Brain microvascular endothelial cell (primary cell): Measurements from ENCODE around the gene PCDH1.

Experiments used
- DNase-seq: peaks from one replicate; pipeline ENCODE4 v3.0.0-alpha.2; 2020
- H3K27ac ChIP-seq: fragments of 250-450 bp; sonication (Bioruptor Pico); 2 replicates; pipeline ENCODE4 v1.5.1; 2020; ENCODE audit warnings: mild to moderate bottlenecking, moderate library complexity
- H3K27me3 ChIP-seq: fragments of 250-450 bp; sonication (Bioruptor Pico); replicated peaks from 2 replicates; pipeline ENCODE4 v1.5.1; 2020; ENCODE audit warnings: mild to moderate bottlenecking
- H3K36me3 ChIP-seq: fragments of 250-450 bp; sonication (Bioruptor Pico); replicated peaks from 2 replicates; pipeline ENCODE4 v1.5.1; 2020; ENCODE audit warnings: mild to moderate bottlenecking
- H3K4me3 ChIP-seq: 2 replicates; pipeline ENCODE4 v1.5.1; 2011; ENCODE audit warnings: low read depth, mild to moderate bottlenecking, control low read depth, low read length, moderate library complexity
- in situ Hi-C: cut with HindIII; loops from 2 replicates; pipeline ENCODE4 v1.10.0; 2017; ENCODE audit warnings: low sequenced_read_pairs, low pct_ligation_motif_present
- TF ChIP-seq, protein P1 (sequence below): IDR thresholded peaks from 2 replicates; pipeline ENCODE4 v1.5.1; 2011; ENCODE audit warnings: low read depth, mild to moderate bottlenecking, moderate library complexity, low read length, control low read depth, inconsistent platforms; ENCODE audit errors: missing control alignments

The PCDH1 gene

DNA sequence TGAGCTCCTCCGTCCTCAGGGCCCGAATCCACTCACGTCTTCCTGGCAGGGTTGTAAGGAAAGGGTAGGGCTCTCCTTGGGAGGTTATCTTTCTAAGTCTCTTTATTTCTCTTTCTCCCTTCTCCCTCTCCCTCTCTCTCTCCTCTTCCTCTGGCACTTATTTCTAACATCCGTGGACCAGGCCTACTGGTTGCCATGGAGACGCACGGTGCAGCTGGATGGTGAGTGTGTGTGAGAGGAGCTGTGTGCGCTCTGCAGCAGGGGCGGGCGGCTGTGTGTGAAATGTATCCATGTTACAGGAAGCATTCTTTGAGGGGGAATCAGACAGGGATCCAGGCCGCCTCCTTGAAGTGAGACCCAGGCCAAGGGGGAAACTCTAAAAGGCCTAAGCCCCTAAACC is 32.2 kb downstream of the PCDH1 start:
- Histone ChIP-seq H3K27ac (no peak overlapping the region), H3K4me3 (no peak overlapping the region), H3K36me3 (no peaks in the 10 kb centered on the region), H3K27me3 (no peaks in the 10 kb centered on the region)
- TF ChIP-seq, protein P1, sequence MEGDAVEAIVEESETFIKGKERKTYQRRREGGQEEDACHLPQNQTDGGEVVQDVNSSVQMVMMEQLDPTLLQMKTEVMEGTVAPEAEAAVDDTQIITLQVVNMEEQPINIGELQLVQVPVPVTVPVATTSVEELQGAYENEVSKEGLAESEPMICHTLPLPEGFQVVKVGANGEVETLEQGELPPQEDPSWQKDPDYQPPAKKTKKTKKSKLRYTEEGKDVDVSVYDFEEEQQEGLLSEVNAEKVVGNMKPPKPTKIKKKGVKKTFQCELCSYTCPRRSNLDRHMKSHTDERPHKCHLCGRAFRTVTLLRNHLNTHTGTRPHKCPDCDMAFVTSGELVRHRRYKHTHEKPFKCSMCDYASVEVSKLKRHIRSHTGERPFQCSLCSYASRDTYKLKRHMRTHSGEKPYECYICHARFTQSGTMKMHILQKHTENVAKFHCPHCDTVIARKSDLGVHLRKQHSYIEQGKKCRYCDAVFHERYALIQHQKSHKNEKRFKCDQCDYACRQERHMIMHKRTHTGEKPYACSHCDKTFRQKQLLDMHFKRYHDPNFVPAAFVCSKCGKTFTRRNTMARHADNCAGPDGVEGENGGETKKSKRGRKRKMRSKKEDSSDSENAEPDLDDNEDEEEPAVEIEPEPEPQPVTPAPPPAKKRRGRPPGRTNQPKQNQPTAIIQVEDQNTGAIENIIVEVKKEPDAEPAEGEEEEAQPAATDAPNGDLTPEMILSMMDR, result no peak
- in situ Hi-C loops, result no loop called here
- DNase-seq, result peak; percentile 71

DNA sequence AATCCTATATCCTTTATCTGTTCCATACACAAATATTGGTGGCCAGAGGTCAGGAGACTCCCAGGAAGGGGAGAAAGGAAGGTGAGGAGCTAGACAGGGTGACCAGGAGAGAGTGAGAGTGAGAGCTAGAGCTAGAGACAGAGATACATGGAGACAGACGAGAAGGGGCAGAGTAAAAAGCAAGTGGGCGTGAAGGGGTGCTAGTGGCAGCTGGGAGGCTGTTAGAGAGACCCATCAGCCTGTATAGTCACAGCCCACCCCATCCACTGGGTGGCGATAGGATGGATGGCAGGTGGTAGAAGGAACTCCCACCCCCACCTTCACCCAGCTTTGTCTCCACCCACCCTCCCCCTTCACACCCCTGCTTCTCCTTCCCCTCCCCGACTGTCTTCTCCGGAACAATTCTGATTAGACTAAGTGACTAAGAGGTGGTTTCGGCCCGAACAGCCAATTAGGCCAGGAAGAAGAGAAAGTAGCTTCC is 32.8 kb downstream of the PCDH1 start:
- Histone ChIP-seq H3K4me3 (no peak overlapping the region), H3K27me3 (no peaks in the 10 kb centered on the region), H3K36me3 (no peaks in the 10 kb centered on the region), H3K27ac (no peak overlapping the region)
- in situ Hi-C loops, result no loop called here
- TF ChIP-seq, protein P1, result peak; percentile 23
- DNase-seq, result no peak

DNA sequence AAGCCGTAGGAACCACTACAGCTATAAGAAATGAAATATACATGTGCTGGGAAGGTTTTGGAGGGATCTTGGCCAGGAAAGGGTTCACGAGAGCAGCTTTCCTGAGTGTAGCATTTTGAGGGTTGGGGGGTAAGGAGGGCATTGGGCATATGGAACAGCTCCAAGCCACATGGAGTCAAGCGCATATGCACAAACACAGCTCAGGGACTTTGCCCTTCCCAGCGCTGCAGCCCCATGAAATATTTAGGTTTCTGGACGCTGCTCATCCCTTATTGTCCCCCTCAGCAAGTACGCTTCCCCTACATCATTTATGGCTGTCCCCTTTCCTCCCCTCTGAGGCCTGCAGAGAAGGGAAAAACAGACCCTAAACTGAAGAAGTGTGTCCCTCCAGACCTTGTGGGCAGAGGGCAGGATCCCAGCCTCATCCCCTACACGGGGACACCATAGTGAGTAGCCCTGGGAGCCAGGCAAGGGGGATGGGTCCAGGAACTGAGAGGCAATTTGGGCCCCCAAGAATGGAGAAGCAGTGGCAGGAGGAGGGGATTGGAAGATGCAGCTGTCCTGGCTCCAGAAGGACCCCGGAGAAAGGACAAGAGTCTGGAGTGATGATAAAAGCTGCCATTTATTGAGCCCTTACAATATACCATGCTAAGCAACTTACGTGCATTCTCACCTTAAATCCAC is 33.7 kb downstream of the PCDH1 start:
- DNase-seq, result no peak
- no peaks in the 10 kb centered on the region for H3K36me3 ChIP-seq
- no peak overlapping the region for H3K4me3 ChIP-seq
- TF ChIP-seq, protein P1, result no peak
- no peak overlapping the region for H3K27ac ChIP-seq
- no peaks in the 10 kb centered on the region for H3K27me3 ChIP-seq
- in situ Hi-C loops, result no loop called here

DNA sequence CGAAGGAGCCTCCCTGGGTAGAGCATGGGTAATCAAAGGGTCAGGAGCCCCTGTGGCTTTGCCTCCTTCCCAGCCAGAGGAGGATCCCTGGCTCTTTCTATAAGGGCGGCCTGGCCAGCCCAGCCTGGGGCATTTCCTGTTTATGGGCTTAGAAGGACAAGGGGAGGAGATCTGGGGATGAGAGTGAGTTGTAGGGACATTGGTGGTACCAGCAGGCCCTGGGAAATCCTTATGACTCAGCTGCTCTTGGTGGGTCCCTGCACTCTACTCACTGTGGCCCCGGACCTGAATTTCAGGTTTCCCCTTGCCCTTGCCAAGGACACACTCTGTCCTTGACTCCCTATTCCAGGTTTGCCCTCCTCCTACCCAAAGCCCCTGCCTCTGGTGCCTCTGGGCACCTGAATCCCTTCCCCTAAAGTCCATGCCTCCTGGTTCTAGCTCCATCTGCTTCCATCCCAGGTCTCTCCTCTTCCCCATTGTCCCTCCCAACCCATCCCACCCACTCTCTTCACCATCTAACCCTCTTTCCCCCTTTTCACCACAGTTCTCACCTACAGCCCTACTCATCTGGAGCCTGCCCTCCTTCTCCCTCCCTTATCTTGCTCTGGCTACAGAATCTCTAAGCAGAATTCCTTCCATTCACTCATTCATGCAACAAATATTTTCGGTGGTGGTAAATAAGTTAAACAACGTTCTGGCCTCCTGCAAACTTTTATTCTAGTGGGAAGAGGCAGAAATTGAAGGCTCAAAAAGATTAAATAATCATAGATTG is 34.9 kb downstream of the PCDH1 start:
- Histone ChIP-seq H3K36me3 (no peaks in the 10 kb centered on the region), H3K27ac (no peak overlapping the region), H3K27me3 (no peaks in the 10 kb centered on the region), H3K4me3 (no peak overlapping the region)
- no peak for DNase-seq
- in situ Hi-C loops, result no loop called here
- TF ChIP-seq, protein P1, result no peak

DNA sequence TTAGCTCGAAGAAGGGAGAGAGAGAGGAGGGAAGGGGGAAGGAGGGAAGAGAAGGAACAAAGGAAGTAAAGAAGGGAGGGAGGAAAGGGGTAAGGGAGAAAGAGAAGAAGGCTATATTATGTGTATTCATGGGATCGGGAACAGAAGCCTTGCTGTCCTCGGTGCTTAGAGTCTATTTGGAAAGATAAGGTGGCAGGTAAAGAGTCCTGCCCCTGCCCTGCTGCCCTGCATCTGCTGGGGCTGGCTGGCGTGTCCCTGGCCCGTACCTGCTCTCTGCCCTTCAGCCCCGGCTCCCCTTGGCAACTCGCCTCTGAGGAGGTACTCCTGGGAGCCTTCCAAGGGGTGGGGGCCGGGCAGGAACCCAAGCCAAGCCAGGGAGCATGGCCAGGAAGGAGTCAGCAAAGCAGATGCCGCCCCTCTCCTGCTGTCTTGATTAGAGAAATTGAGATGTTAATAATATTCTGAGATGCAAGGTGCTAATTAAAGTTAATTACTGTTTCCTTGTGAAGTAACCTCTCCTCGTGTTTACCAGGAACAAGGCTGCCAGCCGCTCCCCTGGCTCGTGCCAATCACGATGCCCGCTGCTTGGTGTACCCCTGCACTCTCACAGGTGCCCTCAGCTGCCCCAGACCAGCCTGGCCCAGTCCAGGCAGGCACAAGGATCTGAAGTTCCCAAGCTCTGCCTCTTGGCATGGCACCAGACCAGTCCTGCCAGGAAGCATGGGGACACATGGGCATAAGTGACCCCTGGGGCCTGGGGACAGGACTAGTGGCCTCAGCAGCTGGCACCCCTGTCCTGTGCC is 36.6 kb downstream of the PCDH1 start:
- in situ Hi-C loops, result no loop called here
- no peaks in the 10 kb centered on the region for H3K27me3 ChIP-seq
- TF ChIP-seq, protein P1, result no peak

More for the DNA sequence above, 36.6 kb downstream of the PCDH1 start:
- no peak overlapping the region for H3K4me3 ChIP-seq
- H3K27ac ChIP-seq, result no peak overlapping the region
- H3K36me3 ChIP-seq, result no peaks in the 10 kb centered on the region
- no peak for DNase-seq
